Ovary (tissue), 9 donors: ENCODE results near the gene SMYD5. TPM values are rescaled to one million over a fixed set of nuclear protein-coding genes. Genes with fewer than 3 reads are reported as not detected.

Experiments
- DNase-seq, 5 donors: peaks; one replicate each; pipeline ENCODE4 v3.0.0-alpha.2; 2019 to 2020
- H3K27ac ChIP-seq, 2 donors: fragments of 200-600 bp; one replicate each; pipeline versions ENCODE4 v1.5.1 to v1.8.0; 2019 to 2022
- H3K27me3 ChIP-seq: fragments of 200-600 bp; one replicate; pipeline ENCODE4 v1.8.0; 2022
- H3K36me3 ChIP-seq: fragments of 200-600 bp; sonication (generic); one replicate; pipeline ENCODE4 v1.5.1; 2019
- H3K4me1 ChIP-seq: one replicate; pipeline ENCODE4 v1.8.1; 2013; ENCODE audit warnings: mild to moderate bottlenecking, moderate library complexity; ENCODE audit not compliant: insufficient read depth
- H3K4me3 ChIP-seq: fragments of 200-600 bp; sonication (generic); one replicate; pipeline ENCODE4 v1.5.1; 2017
- H3K9me3 ChIP-seq, 2 donors: fragments of 200-600 bp in 1 of 2; sonication (generic) in 1 of 2; one replicate each; pipeline versions ENCODE4 v1.5.1 to v1.8.1; 2013 to 2019; ENCODE audit warnings: mild to moderate bottlenecking in 1 of 2, moderate library complexity in 1 of 2
- CTCF ChIP-seq, 3 donors: fragments of 450-650 bp in 2 of 3; fragments of 200-600 bp in 1 of 3; IDR thresholded peaks; one replicate each; pipeline versions ENCODE4 v1.5.1 to v1.8.0; 2016 to 2022; ENCODE audit warnings: antibody characterized with exemption in 3 of 3, mild to moderate bottlenecking in 1 of 3
- EP300 ChIP-seq: sonication (generic); formaldehyde crosslinking; IDR thresholded peaks from one replicate; pipeline ENCODE4 v1.6.1; 2017; ENCODE audit warnings: antibody characterized with exemption
- POLR2A ChIP-seq: fragments of 450-650 bp; IDR thresholded peaks from one replicate; pipeline ENCODE4 v1.6.1; 2017; ENCODE audit warnings: antibody characterized with exemption, mild to moderate bottlenecking, moderate library complexity
- WGBS, 3 donors: extraction: QIAGEN DNeasy Blood & Tissue Kit in 1 of 3; methylation state at CpG; one replicate each; pipeline versions ENCODE4 v1.1.5 to v1.1.7; 2013 to 2017; 5-methylcytosine and 5-hydroxymethylcytosine counted together
- intact Hi-C, 4 donors: fragments of 100-400 bp; cut with DNase I; formaldehyde crosslinking; loops; one replicate each; pipeline versions ENCODE4 v1.11.0 to v1.15.1; 2022 to 2023
- polyA plus RNA-seq, 2 donors: library from polyadenylated mRNA; stranded (reverse); fragments of 200-250 nt in 1 of 2; fragments of 350-450 nt in 1 of 2; fragmentation: Illumina TruSeq in 1 of 2; extraction: RNeasy Lipid Tissue Mini Kit (QIAGEN cat#74804) in 1 of 2; gene quantifications; one replicate each; pipeline ENCODE4 v1.2.3, GENCODE V29; 2013 to 2014
- total RNA-seq, 7 donors: library from RNA; depleted of rRNA in 2 of 7; stranded (reverse); fragments of >200 nt in 2 of 7; fragmentation: NEBNext Ultra II Directional in 3 of 7; extraction: Animal tissue kit (Norgen Biotek cat#: 25700) in 3 of 7; gene quantifications; one replicate each; pipeline versions ENCODE4 v1.1.0 to v1.2.4, GENCODE V29; 2016 to 2023
- donor health status: DM: no; HTN: no; CAD: no; lungs with moderate emphysema.
- donor health status: DM: no; HTN: no; CAD: no.
- donor health status: Bipolar disorder and iron deficiency.
- donor health status: DM: yes; HTN: yes; CAD: no.
- donor health status: DM: no; HTN: no; CAD: no.
- donor health status: DM: yes; HTN: yes; CAD: no.

Gene SMYD5
- total and polyA plus RNA-seq, 9 donors = 14.1 to 37.9 (median 26.1) TPM

- Histone ChIP-seq H3K4me1 (peaks cover under 1% of the 10 kb centered on the region), H3K27ac (no peak overlapping the region), H3K4me3 (no peak overlapping the region), H3K9me3 (no peaks in the 10 kb centered on the region), H3K36me3 (no peaks in the 10 kb centered on the region), H3K27me3 (no peaks in the 10 kb centered on the region)
- TF ChIP-seq CTCF (IDR thresholded peaks at IDR 0.05) = no peak
- no peak for TF ChIP-seq POLR2A
- no peak for TF ChIP-seq EP300
- intact Hi-C loops = no loop called here
- DNase-seq = no peak
Measured at GRCh38 chr2:73218298-73218697, 4.3 kb downstream of the SMYD5 start.

GRCh38 chr2:73223821-73224220, 9.8 kb downstream of the SMYD5 start:
- TF ChIP-seq POLR2A (no peak), CTCF (IDR thresholded peaks at IDR 0.05) (no peak), EP300 (no peak)
- H3K27me3 ChIP-seq = no peaks in the 10 kb centered on the region
- no peak for DNase-seq
- H3K4me3 ChIP-seq = no peak overlapping the region
- no peaks in the 10 kb centered on the region for H3K9me3 ChIP-seq
- intact Hi-C loops = no loop called here
- 84 to 91% (median 87%) methylated on average over 4 of the region's 4 CpGs for WGBS, 3 donors
- H3K36me3 ChIP-seq = no peaks in the 10 kb centered on the region
- H3K4me1 ChIP-seq = no peaks in the 10 kb centered on the region
- no peak overlapping the region for H3K27ac ChIP-seq

GRCh38 chr2:73225513-73226360, 11.7 kb downstream of the SMYD5 start:
- WGBS, 3 donors = 70 to 82% (median 75%) methylated on average over 9 of the region's 9 CpGs
- Histone ChIP-seq H3K4me3 (no peak overlapping the region), H3K9me3 (no peaks in the 10 kb centered on the region), H3K27me3 (no peaks in the 10 kb centered on the region), H3K36me3 (no peaks in the 10 kb centered on the region), H3K27ac (no peak overlapping the region), H3K4me1 (no peaks in the 10 kb centered on the region)
- DNase-seq = no peak
- TF ChIP-seq EP300 = no peak
- TF ChIP-seq CTCF (IDR thresholded peaks at IDR 0.05) = no peak
- TF ChIP-seq POLR2A = no peak
- intact Hi-C loops = no loop called here

- intact Hi-C loops = no loop called here
Measured at GRCh38 chr2:73227086-73227485, 13.0 kb downstream of the SMYD5 start.

More at GRCh38 chr2:73227086-73227485, 13.0 kb downstream of the SMYD5 start:
- Histone ChIP-seq H3K4me1 (no peaks in the 10 kb centered on the region), H3K36me3 (no peaks in the 10 kb centered on the region), H3K27ac (no peak overlapping the region), H3K27me3 (no peaks in the 10 kb centered on the region), H3K4me3 (no peak overlapping the region), H3K9me3 (no peaks in the 10 kb centered on the region)
- no peak for DNase-seq
- TF ChIP-seq POLR2A (no peak), EP300 (no peak), CTCF (IDR thresholded peaks at IDR 0.05) (no peak)
- WGBS, 3 donors = 73 to 87% (median 79%) methylated on average over 3 of the region's 3 CpGs
